Measurements from ENCODE around the gene CAB39L. TPM values are rescaled to one million over a fixed set of nuclear protein-coding genes. Genes with fewer than 3 reads are reported as not detected.

CAB39L gene
- polyA plus RNA-seq, 1 of the 3 experiments (the other 2 are of a cell fraction): 2.6 TPM

DNA sequence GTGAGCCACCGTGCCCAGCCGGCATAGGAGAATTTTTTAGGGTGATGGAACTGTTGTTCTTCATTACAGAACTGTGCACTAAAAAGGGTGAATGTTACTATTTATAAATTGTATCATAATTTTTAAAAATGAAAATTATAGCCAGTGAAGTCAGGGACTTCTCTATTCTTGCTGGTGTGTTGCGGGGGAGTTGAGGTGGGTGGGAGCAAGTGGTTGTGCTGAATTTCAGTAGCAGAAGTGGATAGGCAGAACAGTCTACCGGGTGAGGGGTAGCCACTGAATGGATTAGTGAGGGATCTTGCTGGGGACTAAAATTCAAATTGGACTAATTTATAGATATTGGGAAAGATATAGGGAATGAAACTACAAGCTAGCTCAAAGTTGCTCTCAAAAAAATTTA, 74.0 kb downstream of the CAB39L start (continued):
- TF ChIP-seq, protein P1, sequence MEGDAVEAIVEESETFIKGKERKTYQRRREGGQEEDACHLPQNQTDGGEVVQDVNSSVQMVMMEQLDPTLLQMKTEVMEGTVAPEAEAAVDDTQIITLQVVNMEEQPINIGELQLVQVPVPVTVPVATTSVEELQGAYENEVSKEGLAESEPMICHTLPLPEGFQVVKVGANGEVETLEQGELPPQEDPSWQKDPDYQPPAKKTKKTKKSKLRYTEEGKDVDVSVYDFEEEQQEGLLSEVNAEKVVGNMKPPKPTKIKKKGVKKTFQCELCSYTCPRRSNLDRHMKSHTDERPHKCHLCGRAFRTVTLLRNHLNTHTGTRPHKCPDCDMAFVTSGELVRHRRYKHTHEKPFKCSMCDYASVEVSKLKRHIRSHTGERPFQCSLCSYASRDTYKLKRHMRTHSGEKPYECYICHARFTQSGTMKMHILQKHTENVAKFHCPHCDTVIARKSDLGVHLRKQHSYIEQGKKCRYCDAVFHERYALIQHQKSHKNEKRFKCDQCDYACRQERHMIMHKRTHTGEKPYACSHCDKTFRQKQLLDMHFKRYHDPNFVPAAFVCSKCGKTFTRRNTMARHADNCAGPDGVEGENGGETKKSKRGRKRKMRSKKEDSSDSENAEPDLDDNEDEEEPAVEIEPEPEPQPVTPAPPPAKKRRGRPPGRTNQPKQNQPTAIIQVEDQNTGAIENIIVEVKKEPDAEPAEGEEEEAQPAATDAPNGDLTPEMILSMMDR (IDR thresholded peaks at IDR 0.05): no peak
- TF ChIP-seq SIN3A (IDR thresholded peaks at IDR 0.05; ENCODE audit: borderline replicate concordance, low read depth, low read length): no peak
- TF ChIP-seq, protein P2, sequence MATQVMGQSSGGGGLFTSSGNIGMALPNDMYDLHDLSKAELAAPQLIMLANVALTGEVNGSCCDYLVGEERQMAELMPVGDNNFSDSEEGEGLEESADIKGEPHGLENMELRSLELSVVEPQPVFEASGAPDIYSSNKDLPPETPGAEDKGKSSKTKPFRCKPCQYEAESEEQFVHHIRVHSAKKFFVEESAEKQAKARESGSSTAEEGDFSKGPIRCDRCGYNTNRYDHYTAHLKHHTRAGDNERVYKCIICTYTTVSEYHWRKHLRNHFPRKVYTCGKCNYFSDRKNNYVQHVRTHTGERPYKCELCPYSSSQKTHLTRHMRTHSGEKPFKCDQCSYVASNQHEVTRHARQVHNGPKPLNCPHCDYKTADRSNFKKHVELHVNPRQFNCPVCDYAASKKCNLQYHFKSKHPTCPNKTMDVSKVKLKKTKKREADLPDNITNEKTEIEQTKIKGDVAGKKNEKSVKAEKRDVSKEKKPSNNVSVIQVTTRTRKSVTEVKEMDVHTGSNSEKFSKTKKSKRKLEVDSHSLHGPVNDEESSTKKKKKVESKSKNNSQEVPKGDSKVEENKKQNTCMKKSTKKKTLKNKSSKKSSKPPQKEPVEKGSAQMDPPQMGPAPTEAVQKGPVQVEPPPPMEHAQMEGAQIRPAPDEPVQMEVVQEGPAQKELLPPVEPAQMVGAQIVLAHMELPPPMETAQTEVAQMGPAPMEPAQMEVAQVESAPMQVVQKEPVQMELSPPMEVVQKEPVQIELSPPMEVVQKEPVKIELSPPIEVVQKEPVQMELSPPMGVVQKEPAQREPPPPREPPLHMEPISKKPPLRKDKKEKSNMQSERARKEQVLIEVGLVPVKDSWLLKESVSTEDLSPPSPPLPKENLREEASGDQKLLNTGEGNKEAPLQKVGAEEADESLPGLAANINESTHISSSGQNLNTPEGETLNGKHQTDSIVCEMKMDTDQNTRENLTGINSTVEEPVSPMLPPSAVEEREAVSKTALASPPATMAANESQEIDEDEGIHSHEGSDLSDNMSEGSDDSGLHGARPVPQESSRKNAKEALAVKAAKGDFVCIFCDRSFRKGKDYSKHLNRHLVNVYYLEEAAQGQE (IDR thresholded peaks at IDR 0.05; ENCODE audit: low read depth, low read length): no peak
- TF ChIP-seq RXRA (IDR thresholded peaks at IDR 0.05; ENCODE audit: borderline replicate concordance, low read depth): no peak
- no peak for TF ChIP-seq RCOR1 (IDR thresholded peaks at IDR 0.05; ENCODE audit: low read length)
- no peak for TF ChIP-seq GABPA (IDR thresholded peaks at IDR 0.05; ENCODE audit: low read depth)

DNA sequence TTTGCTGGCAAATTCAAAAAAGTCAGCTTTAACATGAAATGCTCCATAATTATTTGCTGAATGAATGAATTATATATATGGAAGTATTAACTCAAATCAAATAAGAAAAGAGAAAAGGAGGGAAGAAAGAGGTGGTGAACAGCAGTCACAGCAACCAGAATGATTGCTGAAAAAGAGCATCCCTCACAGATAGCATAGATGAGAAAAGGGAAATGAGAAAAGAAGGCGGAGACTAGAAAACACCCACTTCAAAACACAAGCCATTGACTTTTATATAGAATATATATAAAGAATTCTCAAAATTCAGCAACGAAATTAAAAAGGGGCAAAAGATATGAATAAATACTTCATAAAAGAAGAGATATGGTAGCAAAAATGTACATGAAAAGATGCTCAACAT, 75.2 kb downstream of the CAB39L start:
- POLR2A ChIA-PET: no interaction called here
- no peak for TF ChIP-seq SMC3 (IDR thresholded peaks at IDR 0.05; ENCODE audit: low read depth, low read length)
- no peak for TF ChIP-seq GABPA (IDR thresholded peaks at IDR 0.05; ENCODE audit: low read depth)
- TF ChIP-seq, protein P3, sequence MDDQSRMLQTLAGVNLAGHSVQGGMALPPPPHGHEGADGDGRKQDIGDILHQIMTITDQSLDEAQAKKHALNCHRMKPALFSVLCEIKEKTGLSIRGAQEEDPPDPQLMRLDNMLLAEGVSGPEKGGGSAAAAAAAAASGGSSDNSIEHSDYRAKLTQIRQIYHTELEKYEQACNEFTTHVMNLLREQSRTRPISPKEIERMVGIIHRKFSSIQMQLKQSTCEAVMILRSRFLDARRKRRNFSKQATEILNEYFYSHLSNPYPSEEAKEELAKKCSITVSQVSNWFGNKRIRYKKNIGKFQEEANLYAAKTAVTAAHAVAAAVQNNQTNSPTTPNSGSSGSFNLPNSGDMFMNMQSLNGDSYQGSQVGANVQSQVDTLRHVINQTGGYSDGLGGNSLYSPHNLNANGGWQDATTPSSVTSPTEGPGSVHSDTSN (IDR thresholded peaks at IDR 0.05): no peak
- TF ChIP-seq SIN3A (IDR thresholded peaks at IDR 0.05; ENCODE audit: borderline replicate concordance, low read depth, low read length): no peak
- no peak for TF ChIP-seq NFIC (IDR thresholded peaks at IDR 0.05; ENCODE audit: borderline replicate concordance)

More for the DNA sequence above, 75.2 kb downstream of the CAB39L start:
- Histone ChIP-seq H2AFZ (ENCODE audit: low read depth) (no peak overlapping the region), H4K20me1 (ENCODE audit: insufficient read depth) (no peaks in the 10 kb centered on the region), H3K9me3 (no peaks in the 10 kb centered on the region), H3K4me2 (no peak overlapping the region), H3K9ac (no peak overlapping the region), H3K79me2 (ENCODE audit: insufficient read depth) (no peaks in the 10 kb centered on the region), H3K27me3 (ENCODE audit: insufficient read depth) (no peaks in the 10 kb centered on the region), H3F3A (replicated peaks; ENCODE audit: insufficient read depth) (no peaks in the 10 kb centered on the region), H3K27ac (ENCODE audit: low read depth in 2 of 2, low read length in 1 of 2) (no peak overlapping the region), H3K36me3 (replicated peaks in 1 of 2; ENCODE audit: control insufficient read depth in 1 of 2, insufficient read depth in 2 of 2, low read length in 1 of 2) (no peaks in the 10 kb centered on the region), H3K4me3 (ENCODE audit: low read depth in 2 of 2, low read length in 1 of 2) (no peak overlapping the region), H3K4me1 (ENCODE audit: control insufficient read depth in 1 of 2, insufficient read depth in 2 of 2, low read depth in 1 of 2, low read length in 1 of 2) (peaks cover 0 to 15% of the 10 kb centered on the region in 2 experiments), H3K9me2 (no peaks in the 10 kb centered on the region)
- DNase-seq: no peak
- CTCF ChIA-PET: interaction anchor here (0.8 kb wide), 1 partner anchor 68 kb away, joined by 3 read pairs; no protein-coding TSS in a partner anchor
- WGBS (ENCODE audit: low lambda C conversion rate): 84% methylated on average over 2 of the region's 2 CpGs
